Measurements from ENCODE around the gene SEZ6L2. TPM values are rescaled to one million over a fixed set of nuclear protein-coding genes. Genes with fewer than 3 reads are reported as not detected.
"Not testable (repeated sequence)": the region's sequence is repeated elsewhere in the genome, so short reads cannot be mapped to it uniquely, and the experiment has no call there.

The SEZ6L2 gene
- total RNA-seq, 6 experiments from 2014 or later, result 1.5 to 4.5 (median 3.9) TPM

GRCh38 chr16:29893553-29893952, 5.8 kb downstream of the SEZ6L2 start:
- H3K36me3 Mint-ChIP-seq (ENCODE audit: low read depth), result no peaks in the 10 kb centered on the region
- H3K4me3 Mint-ChIP-seq, result no peak overlapping the region
- DNase-seq, result no peak
- TF ChIP-seq CTCF (IDR thresholded peaks at IDR 0.05), result no peak
- H3K27ac Mint-ChIP-seq, result no peak overlapping the region
- H3K27me3 Mint-ChIP-seq (ENCODE audit: insufficient read depth), result peaks cover 19% of the 10 kb centered on the region
- no peaks in the 10 kb centered on the region for H3K4me1 Mint-ChIP-seq (ENCODE audit: low read depth)
- no peaks in the 10 kb centered on the region for H3K9me3 Mint-ChIP-seq

DNA sequence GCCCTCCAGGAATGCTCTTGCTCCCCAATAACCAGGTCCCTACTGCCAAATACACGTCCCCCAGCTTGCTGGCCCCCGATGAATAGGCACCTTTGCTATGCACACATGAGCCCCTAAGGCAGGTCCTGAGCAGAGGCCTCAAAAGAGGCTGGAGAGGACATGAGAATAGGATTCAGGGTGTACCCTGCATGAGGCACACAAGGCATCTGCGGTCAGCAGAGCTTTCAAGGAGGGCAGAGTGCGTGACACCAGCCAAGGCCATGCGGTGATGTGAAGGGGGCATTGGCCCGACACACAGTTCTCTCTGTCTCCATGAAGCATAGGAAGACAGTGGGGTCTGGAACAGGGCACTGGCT, 6.9 kb downstream of the SEZ6L2 start:
- H3K9me3 Mint-ChIP-seq, result no peaks in the 10 kb centered on the region
- H3K36me3 Mint-ChIP-seq (ENCODE audit: low read depth), result no peaks in the 10 kb centered on the region
- H3K27ac Mint-ChIP-seq, result no peak overlapping the region
- H3K4me1 Mint-ChIP-seq (ENCODE audit: low read depth), result no peaks in the 10 kb centered on the region
- TF ChIP-seq CTCF (IDR thresholded peaks at IDR 0.05), result no peak
- H3K27me3 Mint-ChIP-seq (ENCODE audit: insufficient read depth), result peaks cover 12% of the 10 kb centered on the region
- DNase-seq, result no peak
- H3K4me3 Mint-ChIP-seq, result no peak overlapping the region

DNA sequence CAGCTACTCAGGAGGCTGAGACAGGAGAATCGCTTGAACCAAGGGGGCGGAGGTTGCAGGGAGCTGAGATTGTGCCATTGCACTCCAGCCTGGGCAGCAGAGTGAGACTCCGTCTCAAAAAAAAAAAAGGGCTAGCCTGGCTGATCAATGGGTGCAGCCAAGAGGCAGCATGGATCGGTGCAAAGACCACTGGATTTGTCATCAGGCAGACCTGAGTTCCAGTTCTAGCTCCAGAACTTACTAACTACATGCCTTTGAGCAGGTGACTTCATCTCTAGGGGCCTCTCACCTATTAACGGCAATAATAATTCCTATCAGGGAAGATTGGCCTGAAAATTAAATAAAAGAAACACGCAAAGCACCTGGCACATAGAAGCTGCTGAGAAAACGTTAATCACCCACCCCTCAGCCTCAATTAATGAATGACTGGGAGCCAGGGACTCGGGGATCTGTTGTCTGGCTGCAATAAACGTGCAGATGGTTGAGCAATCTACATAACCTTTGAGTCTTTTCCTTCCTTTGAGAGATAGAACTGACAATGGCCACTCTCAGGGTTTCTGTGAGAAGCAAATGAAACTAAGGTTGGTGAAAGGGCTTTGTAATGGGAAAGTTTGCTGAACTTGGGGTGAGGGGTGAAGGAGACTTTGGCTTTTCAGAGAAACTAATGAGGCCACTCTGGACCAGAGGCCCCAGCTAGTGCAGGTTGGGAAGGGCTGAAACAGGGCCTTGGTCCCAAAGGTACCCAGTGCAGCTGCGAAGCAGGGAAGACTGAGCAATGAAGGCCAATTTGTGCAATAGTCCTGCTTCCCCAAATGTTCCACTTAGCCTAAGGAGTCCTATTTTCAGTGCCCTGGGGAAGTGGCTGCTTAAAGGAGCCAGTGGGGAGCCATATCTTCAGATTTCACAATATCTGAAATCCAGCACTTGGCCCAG, 7.6 kb downstream of the SEZ6L2 start:
- Mint-ChIP-seq H3K36me3 (ENCODE audit: low read depth) (no peaks in the 10 kb centered on the region), H3K4me1 (ENCODE audit: low read depth) (no peaks in the 10 kb centered on the region), H3K27me3 (ENCODE audit: insufficient read depth) (peaks cover 11% of the 10 kb centered on the region), H3K27ac (no peak overlapping the region), H3K9me3 (no peaks in the 10 kb centered on the region), H3K4me3 (no peak overlapping the region)
- DNase-seq, result no peak
- no peak for TF ChIP-seq CTCF (IDR thresholded peaks at IDR 0.05)

GRCh38 chr16:29889372-29889771, 10.0 kb downstream of the SEZ6L2 start:
- not testable (repeated sequence) for H3K27me3 Mint-ChIP-seq (ENCODE audit: insufficient read depth); H3K9me3 Mint-ChIP-seq; H3K4me1 Mint-ChIP-seq (ENCODE audit: low read depth); H3K27ac Mint-ChIP-seq; H3K4me3 Mint-ChIP-seq; H3K36me3 Mint-ChIP-seq (ENCODE audit: low read depth); DNase-seq

DNA sequence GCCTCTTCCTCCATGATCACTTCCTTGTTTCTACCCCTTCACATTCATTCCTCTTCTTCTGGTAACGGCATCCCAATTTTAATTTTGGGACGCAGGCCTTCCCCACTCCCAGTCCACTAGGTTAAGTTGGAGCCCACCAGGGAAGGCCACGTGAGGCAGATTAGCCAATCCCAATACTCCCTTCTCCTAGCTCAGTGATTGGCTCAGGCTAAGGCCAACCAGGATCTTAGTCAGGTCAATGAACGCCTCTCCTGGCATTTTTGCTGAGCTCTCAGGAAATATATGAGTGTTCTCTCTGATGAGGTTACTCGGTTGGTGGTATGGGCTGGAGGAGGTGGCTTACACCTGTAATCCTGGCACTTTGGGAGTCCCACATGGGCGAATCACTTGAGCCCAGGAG, 15.4 kb downstream of the SEZ6L2 start:
- peaks cover 12% of the 10 kb centered on the region for H3K27me3 Mint-ChIP-seq (ENCODE audit: insufficient read depth)
- TF ChIP-seq CTCF (IDR thresholded peaks at IDR 0.05), result no peak
- H3K27ac Mint-ChIP-seq, result no peak overlapping the region
- no peaks in the 10 kb centered on the region for H3K36me3 Mint-ChIP-seq (ENCODE audit: low read depth)
- no peak overlapping the region for H3K4me3 Mint-ChIP-seq
- DNase-seq, result no peak
- H3K9me3 Mint-ChIP-seq, result no peaks in the 10 kb centered on the region
- H3K4me1 Mint-ChIP-seq (ENCODE audit: low read depth), result no peaks in the 10 kb centered on the region

- Mint-ChIP-seq H3K9me3 (no peaks in the 10 kb centered on the region; the same call in 1 of the 2 replicates), H3K27ac (no peak overlapping the region), H3K4me1 (ENCODE audit: low read depth) (peaks cover 9% of the 10 kb centered on the region; the same call in 1 of the 2 replicates), H3K36me3 (ENCODE audit: low read depth) (peaks cover 5% of the 10 kb centered on the region; the same call in 1 of the 2 replicates), H3K4me3 (no peak overlapping the region), H3K27me3 (ENCODE audit: insufficient read depth) (peaks cover 26% of the 10 kb centered on the region)
- no peak for DNase-seq
- no peak for TF ChIP-seq CTCF (IDR thresholded peaks at IDR 0.05)
These were observed 18.3 kb downstream of the SEZ6L2 start for GRCh38 chr16:29881050-29881449.
